Measurements from ENCODE around the gene ENKUR. TPM values are rescaled to one million over a fixed set of nuclear protein-coding genes. Genes with fewer than 3 reads are reported as not detected.

ENKUR gene
- total RNA-seq, 1 experiment from 2014 or later, result not detected

DNA sequence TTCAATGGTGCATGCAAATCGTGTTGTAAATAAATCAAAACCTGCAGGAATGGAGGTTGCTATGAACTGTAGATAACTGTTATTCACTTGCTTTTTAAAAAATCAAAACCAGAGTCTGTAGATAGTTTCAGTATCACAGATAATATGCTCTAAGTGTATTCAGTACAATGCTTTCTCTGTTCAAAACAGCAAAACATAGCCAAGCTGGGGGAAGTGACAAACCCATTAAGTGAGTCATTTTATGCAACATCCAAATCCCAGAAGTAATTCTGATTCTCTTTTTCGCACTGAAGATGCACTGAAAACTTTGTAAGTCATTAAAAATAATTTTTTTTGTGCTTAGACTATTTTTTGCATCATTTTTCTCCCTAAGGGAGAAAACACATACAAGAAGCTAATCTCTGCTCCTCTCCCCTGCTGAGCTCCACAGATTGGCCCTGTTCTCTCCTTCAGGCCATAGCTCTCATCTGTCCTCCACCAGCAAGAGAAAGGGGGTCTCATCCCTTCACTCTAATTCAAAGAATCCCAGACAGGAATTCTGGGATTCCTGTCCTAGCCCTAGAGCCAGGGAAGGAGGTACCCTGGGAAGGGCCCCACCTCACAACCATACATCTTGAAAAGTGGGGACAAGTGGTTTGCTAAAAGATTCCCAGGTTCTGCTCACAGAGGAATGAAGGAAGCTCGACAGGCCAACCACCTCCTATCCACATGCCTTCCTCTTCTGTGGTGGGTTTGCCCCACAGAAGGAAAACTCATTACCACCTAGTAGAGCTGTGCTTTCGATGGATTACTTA, 68.5 kb downstream of the ENKUR start:
- peak; percentile 71 for DNase-seq (ENCODE audit: low read depth)

DNA sequence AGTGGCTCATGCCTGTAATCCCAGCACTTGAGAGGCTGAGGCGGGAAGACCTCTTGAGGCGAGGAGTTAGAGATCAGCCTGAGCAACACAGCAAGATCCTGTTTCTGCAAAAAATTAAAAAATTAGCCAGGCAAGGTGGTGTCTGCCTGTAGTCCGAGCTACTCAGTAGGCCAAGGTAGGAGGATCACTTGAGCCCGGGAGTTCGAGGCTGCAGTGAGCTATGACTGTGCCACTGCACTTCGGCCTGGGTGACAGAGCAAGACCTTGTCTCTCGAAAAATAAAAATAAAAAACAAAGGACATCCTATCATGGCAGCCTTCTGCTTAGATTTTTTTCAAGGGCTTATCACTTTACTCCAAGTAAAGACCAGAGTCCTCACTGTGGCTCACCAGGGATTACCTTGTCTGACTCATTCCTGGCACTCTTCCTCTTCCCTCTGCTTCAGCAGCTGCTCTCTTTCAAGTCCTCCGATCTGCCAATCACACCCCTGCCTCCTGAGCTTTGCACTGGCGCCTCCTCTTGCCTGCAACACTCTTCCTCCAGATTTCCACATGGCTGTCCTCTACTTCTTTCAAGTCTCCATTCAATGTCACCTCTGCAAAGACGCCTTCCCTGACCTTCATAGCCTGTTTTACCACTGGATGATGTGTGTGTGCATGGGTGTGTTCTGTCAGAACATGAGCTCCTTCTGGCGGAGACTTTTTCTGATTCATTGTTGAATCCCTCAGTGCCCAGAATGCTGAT, 71.3 kb downstream of the ENKUR start:
- DNase-seq (ENCODE audit: low read depth), result peak; percentile 92

DNA sequence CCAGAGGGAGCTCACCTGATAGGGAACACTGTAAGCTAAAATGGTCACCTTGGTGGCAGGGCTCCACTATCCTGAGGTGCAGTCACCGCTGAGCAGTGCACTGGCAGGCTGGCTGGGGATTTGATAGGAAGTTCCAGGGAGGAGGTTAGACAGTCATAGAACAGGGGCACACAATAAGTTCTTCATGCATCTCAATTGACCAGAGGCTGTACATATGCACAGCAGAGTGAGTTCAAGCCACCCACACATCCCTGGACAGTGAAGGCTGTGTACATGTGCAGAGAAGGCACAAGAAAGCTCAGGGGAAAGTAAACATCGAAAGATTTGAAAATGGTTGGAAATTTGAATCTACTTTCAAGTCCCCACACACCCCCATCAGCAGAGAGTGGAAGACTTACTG, 77.4 kb downstream of the ENKUR start:
- DNase-seq (ENCODE audit: low read depth), result no peak

DNA sequence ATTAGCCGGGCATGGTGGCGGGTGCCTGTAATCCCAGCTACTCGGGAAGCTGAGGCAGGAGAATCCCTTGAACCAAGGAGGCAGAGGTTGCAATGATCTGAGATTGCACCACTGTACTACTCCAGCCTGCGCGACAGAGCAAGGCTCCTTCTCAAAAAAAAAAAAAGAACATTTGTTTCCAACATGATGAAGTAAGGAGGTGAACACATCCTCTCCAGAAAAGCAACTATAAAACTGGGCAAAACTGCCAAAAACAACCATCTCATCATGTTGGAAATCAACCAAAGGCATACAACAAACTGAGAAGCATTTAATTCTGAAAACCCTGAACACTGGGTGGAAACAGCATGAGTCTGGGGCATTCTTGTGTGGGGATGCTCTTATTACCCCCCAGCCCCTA, 77.9 kb downstream of the ENKUR start:
- DNase-seq (ENCODE audit: low read depth), result no peak

DNA sequence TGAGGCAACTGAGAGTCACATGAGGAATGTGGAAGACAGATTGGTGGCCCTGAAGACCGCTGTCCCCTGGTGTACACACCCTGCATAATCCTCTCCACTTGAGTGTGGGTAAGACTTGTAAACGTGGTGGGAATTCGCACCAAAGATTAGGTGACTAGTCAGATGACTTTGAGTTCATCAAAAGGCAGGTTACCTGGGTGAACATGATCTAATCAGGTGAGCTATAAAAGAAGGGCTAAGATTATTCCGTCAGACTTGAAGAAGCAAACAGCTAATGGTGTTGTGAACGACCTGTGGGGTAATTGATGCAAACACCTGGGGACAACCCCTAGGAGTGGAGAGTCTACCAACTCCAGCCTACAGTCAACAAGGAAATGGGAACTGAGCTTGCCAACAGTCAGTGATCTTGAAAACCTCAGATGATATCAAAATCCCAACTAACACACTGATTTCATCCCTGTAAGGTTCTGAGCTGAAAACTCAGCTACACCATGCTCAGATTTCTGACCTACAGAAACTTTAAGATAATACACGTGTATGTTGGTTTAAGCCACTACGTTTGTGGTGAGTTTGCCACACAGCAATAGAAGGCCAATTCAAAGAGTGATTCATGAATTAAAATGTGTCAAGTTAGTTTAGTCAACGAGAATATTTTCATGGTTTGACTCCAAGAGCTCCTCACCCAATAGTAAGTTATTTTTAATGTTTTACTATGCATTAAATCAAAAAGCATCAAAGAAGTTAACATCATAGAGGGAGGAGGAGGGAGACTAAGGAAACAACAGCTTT, 80.3 kb downstream of the ENKUR start:
- no peak for DNase-seq (ENCODE audit: low read depth)

Other genes with a start within 250 kb of the ENKUR start
- 1.6 and 2.2 TPM in 2 replicates for gene PRTFDC1, start 63.6 kb downstream of the ENKUR start, total RNA-seq (2014; rRNA removed)
- gene THNSL1, start 454 bp upstream of the ENKUR start, total RNA-seq (2014; rRNA removed), result 6.0 and 7.9 TPM in 2 replicates
- 1.7 and 2.1 TPM in 2 replicates for gene GPR158, start 158.8 kb upstream of the ENKUR start, total RNA-seq (2014; rRNA removed)